GM21737 (cell line): Measurements from ENCODE around the gene KIF9.
"Not testable (repeated sequence)": the region's sequence is repeated elsewhere in the genome, so short reads cannot be mapped to it uniquely, and the experiment has no call there.

Experiments
- ATAC-seq: cut with Tn5 transposase; IDR thresholded peaks from one replicate; pipeline ENCODE4 v1.9.1; 2021; ENCODE audit warnings: mild to moderate bottlenecking, moderate library complexity; ENCODE audit not compliant: unreplicated experiment

KIF9 gene

DNA sequence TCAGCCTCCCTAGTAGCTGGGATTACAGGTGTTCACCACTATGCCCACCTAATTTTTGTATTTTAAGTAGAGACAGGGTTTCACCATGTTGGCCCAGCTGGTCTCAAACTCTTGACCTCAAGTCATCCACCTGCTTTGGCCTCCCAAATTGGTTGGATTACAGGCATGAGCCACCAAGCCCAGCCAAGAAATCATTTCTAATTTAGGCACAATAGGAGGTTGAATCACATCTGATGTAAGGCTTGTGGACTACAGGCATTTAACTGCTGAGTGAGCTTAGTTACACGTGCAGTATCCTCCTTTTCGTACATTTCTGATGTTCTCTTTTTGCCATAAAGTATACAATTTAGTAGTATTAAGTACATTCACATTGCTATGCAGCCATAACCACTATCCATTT lies 87.6 kb downstream of the KIF9 start:
- ATAC-seq = no peak

DNA sequence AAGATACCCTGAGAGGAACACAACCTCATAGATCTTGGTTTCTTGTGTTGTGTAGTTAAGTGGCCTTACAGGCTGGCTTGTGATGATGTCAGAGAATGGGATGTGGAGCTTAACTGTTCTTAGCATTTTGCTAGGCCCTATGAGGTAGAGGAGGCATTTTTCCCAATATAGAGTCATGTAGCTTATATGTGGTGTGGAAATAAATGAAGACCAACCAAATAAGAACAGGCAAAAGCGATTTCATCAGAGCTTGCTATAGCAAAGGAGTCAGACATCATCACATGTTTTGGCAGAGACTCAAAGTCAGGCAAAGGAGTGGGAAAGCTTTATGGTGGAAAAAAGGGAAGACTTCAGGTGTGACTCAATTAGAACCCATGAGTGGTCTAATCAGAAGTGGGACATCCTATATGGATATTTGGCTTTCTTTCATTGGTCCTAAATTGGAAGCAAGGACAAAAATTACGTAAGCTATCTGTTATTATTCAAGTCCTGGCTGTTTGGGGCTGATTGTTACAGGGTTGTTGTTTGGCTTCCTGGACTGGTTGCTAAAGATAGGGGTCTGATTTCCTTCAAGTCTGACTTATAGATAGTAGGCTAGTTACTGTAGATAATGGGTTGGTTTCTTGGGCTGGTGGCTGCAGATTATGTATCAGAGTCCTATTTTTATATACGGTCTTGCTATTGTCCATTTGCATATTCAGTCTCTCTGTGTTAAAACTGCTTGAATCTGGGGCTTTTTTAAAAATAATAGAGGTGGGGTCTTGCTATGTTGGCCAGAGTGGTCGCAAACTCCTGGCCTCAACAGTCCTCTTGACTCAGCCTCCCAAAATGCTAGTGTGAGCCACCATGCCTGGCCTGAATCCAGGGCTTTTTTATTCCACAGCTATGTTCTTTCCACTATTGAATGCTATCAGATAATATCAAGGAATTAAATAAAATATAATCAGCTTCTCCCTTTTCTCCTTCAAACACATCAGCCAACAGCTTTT lies 88.4 kb downstream of the KIF9 start:
- ATAC-seq = no peak

DNA sequence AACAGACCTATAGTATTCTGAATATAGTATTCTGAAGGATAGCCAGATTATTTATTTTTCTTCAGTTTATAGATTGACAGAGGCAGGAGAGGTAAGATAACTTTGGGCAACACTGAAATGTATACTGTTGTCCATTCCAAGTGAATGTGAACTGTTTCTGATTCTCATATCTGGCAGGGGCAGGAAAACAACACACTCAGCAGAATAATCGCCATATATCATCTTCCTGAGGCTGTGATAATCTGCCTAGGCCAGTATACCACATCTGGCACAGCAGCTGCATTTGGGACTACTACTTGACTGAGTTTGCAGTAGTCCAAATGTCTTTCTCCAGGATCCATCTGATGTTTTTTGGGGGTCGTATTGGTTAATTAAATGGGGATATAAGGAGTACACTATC lies 96.3 kb downstream of the KIF9 start:
- no peak for ATAC-seq

DNA sequence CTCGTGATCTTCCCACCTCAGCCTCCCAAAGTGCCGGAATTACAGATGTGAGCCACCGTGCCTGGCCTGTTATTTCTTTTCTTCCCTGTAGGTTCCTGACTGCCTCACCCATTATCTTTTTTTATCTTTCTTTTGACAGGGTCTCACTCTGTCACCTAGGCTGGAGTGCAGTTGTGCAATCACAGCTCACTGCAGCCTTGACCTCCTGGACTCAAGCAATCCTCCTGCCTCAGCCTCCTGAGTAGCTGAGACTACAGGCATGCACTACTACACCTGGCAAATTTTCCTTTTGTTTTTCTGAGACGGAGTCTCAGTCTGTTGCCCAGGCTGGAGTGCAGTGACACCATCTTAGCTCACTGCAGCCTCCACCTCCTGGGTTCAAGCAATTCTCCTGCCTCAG lies 100.9 kb downstream of the KIF9 start:
- not testable (repeated sequence) for ATAC-seq

DNA sequence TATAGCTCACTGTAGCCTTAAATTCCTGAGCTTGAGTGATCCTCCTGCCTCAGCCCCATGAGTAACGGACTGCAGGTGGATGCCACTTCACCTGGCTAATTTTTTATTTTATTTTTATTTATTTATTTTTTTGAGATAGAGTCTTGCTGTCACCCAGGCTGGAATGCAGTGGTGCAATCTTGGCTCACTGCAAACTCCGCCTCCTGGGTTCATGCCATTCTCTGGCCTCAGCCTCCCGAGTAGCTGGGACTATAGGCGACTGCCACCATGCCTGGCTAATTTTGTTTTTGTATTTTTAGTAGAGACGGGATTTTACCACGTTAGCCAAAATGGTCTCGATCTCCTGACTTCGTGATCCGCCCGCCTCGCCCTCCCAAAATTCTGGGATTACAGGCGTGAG lies 102.6 kb downstream of the KIF9 start:
- not testable (repeated sequence) for ATAC-seq
